A172 (cell line): Measurements from ENCODE around the gene MGAM2. TPM values are rescaled to one million over a fixed set of nuclear protein-coding genes. Genes with fewer than 3 reads are reported as not detected.

Source experiments
- total RNA-seq: library from RNA; depleted of rRNA; stranded (reverse); fragments of >200 nt; shearing (Covaris generic); gene quantifications from 2 replicates; pipeline ENCODE4 v1.2.3, GENCODE V29; 2014; rRNA removed

Gene MGAM2
- total RNA-seq, 1 experiment from 2014 or later: not detected

Other genes starting within 250 kb of the MGAM2 start
- not detected in 2 replicates for gene OR9A4, start 195.3 kb upstream of the MGAM2 start, total RNA-seq
- not detected in 2 replicates for gene CLEC5A, start 164.7 kb upstream of the MGAM2 start, total RNA-seq
- gene TAS2R38, start 137.9 kb upstream of the MGAM2 start, total RNA-seq: 0.29 TPM in 1 of 2 replicates, not detected in the other
- gene MGAM, start 115.8 kb upstream of the MGAM2 start, total RNA-seq: not detected in 2 replicates
- 0.22 TPM in 1 of 2 replicates, not detected in the other for gene PRSS58, start 146.3 kb downstream of the MGAM2 start, total RNA-seq